ENCODE measurements around the gene C3orf22. TPM values are rescaled to one million over a fixed set of nuclear protein-coding genes. Genes with fewer than 3 reads are reported as not detected.

The C3orf22 gene
- total and polyA plus RNA-seq, 9 of the 15 experiments (the other 6 are each of a cell fraction or from before 2014, with no cell fraction given), result not detected

GRCh38 chr3:126604691-126605090, 46.0 kb upstream of the C3orf22 start:
- H3K9me1 ChIP-seq (ENCODE audit: control insufficient read depth, insufficient read depth, low read length), result no peaks in the 10 kb centered on the region
- ChIA-PET CTCF (ENCODE audit: low intra/inter-chr PET ratio) (no interaction called here), POLR2A (interaction anchor here (0.6 kb wide), 1 partner anchor 23 kb away, joined by 3 read pairs; no protein-coding TSS in a partner anchor)
- H4K20me1 ChIP-seq (replicated peaks; ENCODE audit: control insufficient read depth, insufficient read depth, low read length), result no peaks in the 10 kb centered on the region
- TF ChIP-seq ZNF124 (CRISPR knock-in tag; IDR thresholded peaks at IDR 0.05) (no peak), ZNF639 (CRISPR knock-in tag; conservative IDR thresholded peaks at IDR 0.05 in 1 of 2, IDR thresholded peaks at IDR 0.05 in 1 of 2) (no peak), JUN (IDR thresholded peaks at IDR 0.05; ENCODE audit: borderline replicate concordance, low read depth, low read length) (no peak), JUN (CRISPR knock-in tag; IDR thresholded peaks at IDR 0.05; ENCODE audit: borderline replicate concordance) (no peak), PRPF4 (IDR thresholded peaks at IDR 0.05; ENCODE audit: insufficient read depth, low read depth, low read length, poor library complexity, severe bottlenecking) (no peak)
- BruUV-seq (replicated peaks), result no TSS peak
- no peak for FAIRE-seq
- no peak overlapping the region for H2AFZ ChIP-seq (ENCODE audit: low read depth, low read length)
- 22% methylated on average over 6 of the region's 6 CpGs for WGBS (ENCODE audit: insufficient coverage, low coverage, missing lambda C conversion rate)
- DNase-seq (ENCODE audit: extremely low read depth in 1 of 4, low spot score in 3 of 4), result no peak
- no peaks in the 10 kb centered on the region for H3K27me3 ChIP-seq (ENCODE audit: control insufficient read depth in 2 of 2, insufficient read depth in 2 of 2, low read length in 2 of 2)
- H3K36me3 ChIP-seq (ENCODE audit: control insufficient read depth, insufficient read depth, low read length), result no peaks in the 10 kb centered on the region
- H3K9ac ChIP-seq (ENCODE audit: insufficient read depth in 1 of 2, low read depth in 2 of 2, low read length in 2 of 2), result no peak overlapping the region
- in situ Hi-C loops (cut with MboI), result no loop called here
- no peak overlapping the region for H3K4me2 ChIP-seq (ENCODE audit: insufficient read depth, low read length)
- intact Hi-C loops (cut with micrococcal nuclease), result no loop called here
- peaks cover 5 to 12% of the 10 kb centered on the region in 2 experiments; a peak in 3 of 5 replicates for H3K4me1 ChIP-seq (replicated peaks in 1 of 2; ENCODE audit: control insufficient read depth in 2 of 2, insufficient read depth in 2 of 2, low read length in 2 of 2)
- no peak for ATAC-seq
- H3K27ac ChIP-seq (ENCODE audit: extremely low read depth, low read depth, low read length), result no peak overlapping the region
- no peak overlapping the region for H3K4me3 ChIP-seq
- no peaks in the 10 kb centered on the region for H3K9me3 ChIP-seq (replicated peaks; ENCODE audit: control insufficient read depth, insufficient read depth, low read depth, low read length)
- H3K79me2 ChIP-seq (ENCODE audit: control insufficient read depth, insufficient read depth, low read length), result no peaks in the 10 kb centered on the region

All from K562 (cell line).